GM21381 (cell line): Measurements from ENCODE around the gene KLHL40.

Experiments
- ATAC-seq: cut with Tn5 transposase; IDR thresholded peaks from one replicate; pipeline ENCODE4 v1.9.1; 2021; ENCODE audit warnings: mild to moderate bottlenecking, moderate library complexity; ENCODE audit not compliant: unreplicated experiment

KLHL40 gene

DNA sequence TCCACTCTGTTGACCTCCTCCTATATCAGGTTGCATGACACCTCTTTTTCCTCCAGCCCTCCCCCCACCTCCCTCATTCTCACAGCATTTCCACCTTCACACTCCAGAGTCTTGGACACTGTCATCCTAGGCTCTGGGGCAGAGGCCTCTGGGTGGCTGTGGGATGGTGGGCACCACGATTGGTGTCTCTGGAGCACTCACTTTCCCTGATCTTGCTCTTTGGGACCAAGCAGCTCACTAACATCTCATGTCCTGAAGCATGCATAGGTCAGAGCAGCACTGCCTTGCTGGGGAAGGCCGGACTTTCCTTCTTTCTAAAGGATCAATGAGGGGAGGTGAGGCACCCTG, 16.9 kb upstream of the KLHL40 start:
- ATAC-seq, result no peak

DNA sequence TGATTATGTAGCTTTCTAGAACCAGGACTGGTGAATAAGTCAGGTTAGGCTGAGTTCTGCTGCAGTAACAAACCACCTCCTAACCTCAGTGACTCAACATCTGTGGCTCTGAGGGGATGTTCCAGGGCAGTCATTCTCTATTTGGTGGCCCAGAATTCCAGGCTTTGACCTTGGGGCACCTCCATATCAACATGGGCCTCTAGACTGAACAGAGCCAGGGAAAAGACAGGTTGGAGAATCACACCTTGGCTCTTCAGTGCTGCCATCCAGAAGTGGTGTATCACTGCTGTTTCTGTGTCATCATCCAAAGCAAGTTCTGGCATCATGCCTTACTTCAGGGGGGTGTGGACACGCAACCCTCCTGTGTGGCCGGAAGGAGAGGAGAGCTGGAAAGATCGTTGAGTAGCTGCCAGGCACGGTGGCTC, 16.5 kb upstream of the KLHL40 start:
- ATAC-seq, result no peak

DNA sequence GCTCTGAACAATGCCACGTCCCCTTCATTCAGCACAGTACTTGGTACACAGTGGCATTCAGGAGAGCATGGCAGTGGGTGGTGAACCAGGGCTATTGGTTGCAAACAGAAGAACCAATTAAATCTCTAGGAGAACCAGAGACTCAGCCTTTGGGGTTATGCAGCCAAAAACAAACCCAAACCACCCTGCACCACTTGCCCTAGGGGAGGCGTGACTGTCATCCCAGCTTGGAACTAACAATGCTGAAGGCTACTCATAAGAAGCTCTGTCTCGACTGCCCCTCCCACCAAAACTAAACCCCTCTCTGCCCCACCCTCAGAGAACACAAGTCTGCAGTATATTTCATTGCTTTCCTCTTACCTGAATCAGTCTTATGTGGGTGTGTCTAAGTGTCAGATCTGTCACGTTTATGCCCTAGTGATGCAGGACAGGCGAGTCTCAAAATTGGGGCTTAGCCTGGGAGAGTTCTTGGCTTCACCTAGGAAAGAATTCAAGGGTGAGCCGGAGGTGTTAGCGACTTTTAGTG, 15.2 kb upstream of the KLHL40 start:
- ATAC-seq, result no peak

DNA sequence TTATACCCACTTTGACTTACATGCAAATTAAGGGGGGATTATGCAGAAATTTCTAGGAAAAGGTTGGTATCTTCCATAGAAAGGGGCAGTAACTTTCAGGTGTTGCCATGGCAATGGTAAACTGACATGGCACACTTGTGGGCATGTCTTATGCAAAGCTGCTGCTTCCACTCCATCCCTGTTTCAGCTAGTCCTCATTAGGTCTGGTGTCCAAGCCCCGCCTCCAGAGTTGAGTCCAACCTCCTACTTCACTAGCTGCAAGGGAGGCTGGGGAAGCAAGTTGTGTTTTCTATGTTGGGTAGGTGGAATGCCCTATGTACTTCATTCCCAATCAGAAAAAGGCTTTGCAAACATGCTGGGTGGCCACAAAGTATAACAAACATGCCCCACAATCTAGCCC, 14.7 kb upstream of the KLHL40 start:
- ATAC-seq, result no peak

DNA sequence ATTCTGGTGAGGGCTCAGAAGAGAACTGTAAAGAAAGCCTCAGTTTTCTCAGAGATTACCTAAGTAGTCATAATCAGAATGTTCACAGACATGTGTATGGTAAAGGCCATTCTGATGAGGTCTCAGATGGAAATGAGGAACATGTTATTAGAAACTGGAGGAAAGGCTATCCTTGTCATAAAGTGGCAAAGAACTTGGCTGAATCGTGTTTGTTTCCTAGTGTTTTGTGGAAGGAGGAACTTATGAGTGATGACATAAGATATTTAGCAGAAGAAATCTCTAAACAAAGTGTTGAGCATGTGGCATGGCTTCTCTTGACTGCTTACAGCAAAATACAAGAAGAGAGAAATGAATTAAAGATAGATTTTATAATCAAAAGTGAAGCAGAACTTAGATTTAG, 12.8 kb upstream of the KLHL40 start:
- ATAC-seq, result no peak

DNA sequence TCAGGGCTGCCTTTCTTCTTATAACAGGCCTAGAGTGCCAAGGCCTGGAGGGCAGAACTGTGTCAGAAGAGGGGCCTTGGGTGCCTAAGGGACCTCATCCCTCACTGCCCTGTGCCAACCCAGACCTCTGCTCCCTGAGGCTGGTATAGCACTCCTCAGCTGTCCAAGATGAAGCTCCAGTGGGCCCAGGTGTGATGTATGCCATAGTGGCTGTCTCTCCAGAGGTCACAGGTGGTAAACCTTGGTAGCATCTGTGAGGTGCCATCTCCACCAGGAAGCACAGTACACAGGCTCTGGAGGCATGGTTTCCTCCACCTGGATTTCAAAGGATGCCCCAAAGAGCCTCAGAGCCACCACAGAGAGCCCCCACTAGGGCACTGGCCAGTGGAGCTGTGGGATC, 12.3 kb upstream of the KLHL40 start:
- ATAC-seq, result no peak

DNA sequence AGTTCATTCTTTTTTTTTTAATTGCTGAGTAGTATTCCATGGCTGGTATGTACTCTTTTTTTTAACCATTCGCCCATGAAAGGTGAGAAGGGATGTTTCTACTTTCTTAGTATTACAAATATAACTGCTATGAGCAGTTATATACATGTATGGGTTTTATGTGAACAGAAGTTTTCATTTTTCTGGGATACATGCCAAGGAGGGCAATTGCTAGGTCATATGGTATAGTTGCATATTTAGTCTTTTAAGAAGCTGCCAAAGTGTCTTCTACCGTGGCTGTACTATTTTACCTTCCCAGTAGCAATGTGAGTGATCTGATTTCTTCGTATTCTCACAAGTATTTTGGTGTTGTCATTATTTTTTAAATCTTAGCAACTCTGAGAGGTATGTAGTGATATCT, 11.2 kb upstream of the KLHL40 start:
- ATAC-seq, result no peak

DNA sequence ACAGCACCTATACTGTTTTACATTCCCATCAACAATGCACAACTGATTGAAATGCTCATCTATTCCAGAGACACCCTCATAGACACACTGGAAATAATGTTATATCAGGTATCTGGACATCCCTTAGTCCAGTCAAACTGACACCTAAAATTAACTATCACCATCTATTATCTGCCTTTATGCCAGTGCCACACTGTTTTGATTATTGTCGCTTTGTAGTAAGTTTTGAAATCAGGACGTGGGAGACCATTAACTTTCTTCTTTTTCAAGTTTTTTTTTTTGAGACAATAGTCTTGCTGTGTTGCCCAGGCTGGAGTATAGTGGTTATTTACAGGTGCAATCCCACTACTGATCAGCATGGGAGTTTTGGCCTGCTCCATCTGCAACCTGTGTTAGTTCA, 9.4 kb upstream of the KLHL40 start:
- no peak for ATAC-seq

DNA sequence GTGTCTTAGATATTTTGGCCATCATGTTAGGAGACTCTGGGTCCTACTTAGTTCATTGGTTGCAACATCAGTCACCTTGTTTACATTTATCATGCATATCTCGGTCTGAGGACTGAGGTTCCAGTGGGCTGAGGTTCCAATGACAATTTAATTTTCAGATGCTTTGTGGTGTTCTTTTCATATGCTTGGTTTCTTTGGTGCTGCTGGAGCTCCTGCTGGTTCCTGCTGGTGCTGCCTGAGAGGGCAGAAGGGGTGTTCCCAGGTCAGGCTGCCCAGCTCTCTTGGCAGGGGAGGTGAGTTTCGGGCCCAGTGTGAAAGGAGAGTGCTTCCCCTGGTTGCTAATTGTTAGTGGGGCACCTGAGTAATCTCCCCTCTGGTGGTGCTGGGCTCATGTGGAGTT, 6.9 kb upstream of the KLHL40 start:
- no peak for ATAC-seq

DNA sequence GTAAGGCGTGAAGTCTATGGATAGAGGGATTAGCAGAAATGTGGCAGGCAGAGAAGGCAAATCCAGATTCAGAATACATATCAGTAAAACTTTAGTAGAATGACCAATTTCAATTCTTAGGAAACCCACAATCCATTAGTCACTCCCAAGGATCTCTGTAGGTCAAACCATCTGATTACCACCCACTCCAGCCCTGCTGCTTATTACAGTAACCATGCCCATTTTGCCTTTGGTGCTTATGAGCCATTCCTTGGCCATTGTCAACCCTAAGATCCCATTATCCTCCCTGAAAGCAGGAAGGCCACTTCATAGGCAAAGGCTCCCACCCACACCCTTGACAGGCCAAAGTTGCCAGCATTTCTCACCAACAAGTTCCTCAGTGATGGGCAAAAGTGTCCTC, 5.1 kb upstream of the KLHL40 start:
- ATAC-seq, result no peak

DNA sequence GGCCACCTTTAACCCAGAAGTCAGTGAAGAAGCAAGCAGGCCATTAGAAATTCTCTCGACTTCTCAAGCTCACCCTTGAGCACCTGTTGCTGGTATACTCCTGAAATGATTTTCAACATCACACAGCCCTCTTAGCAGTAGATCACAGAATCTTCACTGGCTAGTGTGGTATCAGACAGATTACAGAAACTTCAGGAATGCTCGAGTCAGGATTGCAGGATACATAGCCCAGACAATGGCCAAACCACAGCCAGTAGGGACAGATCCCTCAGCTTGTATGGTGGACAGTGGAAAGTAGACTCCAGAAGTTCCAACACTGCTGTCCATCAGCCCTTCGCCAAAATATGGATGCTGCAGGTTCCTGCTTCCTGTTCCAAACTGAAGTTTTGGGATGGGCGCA, 4.5 kb upstream of the KLHL40 start:
- no peak for ATAC-seq

DNA sequence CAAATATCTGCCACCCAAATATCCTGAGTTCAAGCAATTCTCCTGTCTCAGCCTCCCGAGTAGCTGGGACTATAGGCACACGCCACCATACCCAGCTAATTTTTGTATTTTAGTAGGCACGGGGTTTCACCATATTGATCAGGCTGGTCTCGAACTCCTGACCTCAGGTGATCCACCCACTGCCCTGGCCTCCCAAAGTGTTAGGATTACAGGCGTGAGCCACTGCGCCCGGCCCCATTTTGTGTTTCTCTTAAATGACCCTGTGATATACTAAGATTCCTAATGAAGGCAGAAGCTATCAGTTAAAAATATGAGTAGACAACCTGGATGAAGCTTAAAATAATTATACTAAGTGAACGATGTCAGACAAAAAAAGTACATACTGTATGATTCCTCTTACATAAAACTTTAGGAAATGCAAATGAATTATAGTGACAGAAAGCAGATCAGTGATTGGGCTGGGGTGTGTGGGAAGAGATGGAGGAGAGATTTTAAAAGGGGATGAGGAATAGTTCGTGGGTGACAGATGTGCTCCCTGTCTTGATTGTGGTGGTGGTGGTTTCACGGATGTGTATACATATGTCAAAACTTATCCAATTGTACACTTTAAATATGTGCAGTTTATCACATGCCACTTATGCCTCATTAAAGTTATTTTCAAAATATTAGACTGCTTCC, 3.8 kb upstream of the KLHL40 start:
- no peak for ATAC-seq

DNA sequence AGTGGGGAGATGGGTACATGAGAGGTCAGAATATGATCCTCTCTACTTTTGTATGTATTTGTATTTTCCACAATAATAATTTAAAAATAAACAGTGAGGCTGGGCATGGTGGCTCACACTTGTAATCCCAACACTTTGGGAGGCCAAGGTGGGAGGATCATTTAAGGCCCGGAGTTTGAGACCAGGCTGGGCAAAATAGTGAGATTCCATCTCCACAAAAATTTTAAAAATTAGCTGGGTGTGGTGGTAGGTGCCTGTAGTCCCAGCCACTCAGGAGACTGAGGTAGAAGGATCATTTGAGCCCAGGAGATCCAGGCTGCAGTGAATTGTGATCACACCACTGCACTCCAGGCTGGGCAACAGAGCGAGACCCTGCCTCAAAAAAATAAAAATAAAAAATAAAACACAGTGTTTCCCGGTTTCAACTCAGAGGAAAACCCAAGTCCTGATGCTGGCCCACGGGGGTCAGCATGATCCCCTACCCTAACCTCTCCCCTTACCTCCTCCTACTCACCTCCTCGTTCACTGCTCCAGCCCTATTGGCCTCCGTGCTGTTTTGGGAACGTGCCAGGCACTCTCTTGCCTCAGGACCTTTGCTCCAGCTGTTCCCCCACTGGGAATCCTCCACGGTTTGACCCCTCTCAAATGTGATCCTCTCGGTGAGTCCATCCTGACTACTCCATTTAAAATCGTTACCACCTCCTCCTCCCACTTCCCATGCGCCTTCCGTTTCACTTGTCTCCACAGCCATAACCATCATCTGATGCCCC, 2.9 kb upstream of the KLHL40 start:
- ATAC-seq, result no peak

DNA sequence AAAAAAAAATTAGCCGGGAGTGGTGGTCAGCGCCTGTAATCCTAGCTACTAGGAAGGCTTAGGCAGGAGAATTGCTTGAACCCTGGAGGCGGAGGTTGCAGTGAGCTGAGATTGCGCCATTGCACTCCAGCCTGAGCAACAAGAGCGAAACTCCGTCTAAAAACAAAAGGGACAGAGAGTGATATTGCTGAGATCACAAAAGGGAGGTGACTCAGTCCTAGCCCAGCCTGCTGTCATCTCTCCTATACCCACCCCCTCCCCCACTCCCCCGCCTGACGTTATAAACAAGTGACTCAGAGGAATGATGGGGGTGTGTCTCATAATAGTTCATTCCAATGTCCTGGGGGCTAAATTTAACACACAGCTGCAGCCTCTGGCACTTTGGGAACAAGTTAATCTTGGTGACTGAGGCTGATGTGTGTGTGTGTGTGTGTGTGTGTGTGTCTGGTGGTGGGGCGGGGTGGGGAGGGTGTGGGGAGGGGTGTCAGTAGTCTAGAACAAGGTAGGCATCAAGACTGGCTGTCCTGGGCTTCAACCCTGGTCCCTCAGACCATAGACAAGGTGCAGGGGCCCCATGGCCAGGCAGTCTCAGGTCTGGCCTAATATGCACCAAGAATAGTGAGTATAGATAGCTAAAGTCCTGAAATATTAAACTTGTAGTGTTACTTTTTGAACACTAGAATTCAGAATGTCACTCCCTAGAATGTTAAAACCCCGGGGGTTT, 1.3 kb upstream of the KLHL40 start:
- ATAC-seq, result no peak

DNA sequence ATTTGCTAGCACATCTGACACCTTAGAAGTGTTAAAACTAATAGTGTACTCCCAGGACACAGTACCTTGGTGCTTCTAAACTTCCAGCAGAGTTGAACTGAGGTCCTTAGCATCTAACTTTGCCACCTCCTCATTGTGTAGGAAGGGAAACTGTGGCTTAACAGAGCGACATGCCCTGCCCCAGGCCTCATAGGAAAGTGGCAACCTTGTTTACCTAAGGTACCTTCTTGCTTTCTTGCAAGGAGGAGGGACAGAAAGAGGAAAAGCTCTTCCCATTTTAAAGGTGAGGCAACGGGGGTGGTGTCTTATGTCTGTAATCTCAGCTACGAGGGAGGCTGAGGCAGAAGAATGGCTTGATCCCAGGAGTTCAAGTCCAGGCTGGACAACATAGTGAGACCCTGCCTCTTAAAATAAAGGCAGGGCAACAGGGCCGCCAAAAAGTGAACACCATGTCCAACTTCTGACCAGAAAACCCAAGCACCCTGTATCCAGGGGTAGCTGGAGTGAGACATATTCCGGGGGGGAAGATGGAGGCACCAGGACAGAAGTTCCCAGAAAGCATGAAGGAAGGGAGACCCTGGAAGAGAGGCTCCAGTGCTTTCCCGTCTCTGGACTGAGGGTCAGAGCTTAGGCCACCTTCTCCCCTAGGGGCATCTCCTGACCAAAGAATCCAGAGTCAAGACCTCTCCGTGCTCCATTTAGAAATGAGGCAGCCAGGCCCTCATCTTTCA, 540 bp upstream of the KLHL40 start:
- no peak for ATAC-seq

DNA sequence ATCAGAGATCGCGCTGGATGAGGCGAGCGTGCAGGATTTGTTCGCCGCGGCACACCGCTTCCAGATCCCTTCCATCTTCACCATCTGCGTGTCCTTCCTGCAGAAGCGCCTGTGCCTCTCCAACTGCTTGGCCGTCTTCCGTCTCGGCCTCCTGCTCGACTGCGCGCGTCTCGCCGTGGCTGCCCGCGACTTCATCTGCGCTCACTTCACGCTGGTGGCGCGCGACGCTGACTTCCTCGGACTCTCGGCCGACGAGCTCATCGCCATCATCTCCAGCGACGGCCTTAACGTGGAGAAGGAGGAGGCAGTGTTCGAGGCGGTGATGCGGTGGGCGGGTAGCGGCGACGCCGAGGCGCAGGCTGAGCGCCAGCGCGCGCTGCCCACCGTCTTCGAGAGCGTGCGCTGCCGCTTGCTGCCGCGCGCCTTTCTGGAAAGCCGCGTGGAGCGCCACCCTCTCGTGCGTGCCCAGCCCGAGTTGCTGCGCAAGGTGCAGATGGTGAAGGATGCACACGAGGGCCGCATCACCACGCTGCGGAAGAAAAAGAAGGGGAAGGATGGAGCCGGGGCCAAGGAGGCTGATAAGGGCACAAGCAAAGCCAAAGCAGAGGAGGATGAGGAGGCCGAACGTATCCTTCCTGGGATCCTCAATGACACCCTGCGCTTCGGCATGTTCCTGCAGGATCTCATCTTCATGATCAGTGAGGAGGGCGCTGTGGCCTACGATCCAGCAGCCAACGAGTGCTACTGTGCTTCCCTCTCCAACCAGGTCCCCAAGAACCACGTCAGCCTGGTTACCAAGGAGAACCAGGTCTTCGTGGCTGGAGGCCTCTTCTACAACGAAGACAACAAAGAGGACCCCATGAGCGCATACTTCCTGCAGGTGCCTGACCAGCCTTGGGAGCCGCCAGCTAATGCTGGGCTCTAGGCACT, 819 bp downstream of the KLHL40 start:
- no peak for ATAC-seq

DNA sequence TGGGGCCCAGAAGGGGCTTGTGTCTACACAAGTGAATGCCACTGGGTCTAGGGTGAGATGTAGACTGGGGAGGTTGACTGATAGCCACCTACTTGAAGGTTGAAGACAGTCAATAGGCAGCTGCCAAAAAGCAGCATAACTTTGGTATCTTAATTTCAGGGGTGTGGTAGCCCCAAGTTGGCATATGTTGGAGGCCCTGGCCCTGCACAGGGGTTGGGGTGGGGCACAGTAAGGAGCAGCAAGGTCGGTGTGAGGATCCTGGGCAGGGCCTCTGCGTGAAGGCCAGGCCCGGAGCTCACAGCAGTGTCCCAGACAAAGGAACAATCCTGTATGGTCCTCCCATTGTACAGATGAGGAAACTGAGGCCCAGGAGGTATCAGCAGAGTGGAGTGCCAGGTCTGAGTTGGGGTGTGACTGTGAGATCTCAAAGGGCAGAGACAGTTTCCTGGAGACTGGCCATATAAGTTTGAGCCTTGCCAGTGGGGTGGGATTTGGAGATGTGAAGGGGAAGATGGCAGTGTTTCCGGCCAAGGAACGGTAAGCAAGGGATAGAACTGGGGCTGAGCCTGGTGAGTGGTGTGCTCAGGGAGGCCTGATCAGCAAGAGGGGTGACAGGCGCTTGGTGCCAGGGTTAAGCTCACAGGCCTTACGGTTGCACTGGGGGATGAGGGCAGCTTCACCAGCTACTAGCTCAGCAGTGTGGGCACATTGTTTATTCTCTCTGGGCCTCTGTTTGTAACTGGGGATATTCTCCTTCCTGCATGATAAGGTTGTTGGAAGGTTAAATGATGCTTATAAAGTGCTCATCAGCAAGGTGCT, 1.7 kb downstream of the KLHL40 start:
- ATAC-seq, result no peak

DNA sequence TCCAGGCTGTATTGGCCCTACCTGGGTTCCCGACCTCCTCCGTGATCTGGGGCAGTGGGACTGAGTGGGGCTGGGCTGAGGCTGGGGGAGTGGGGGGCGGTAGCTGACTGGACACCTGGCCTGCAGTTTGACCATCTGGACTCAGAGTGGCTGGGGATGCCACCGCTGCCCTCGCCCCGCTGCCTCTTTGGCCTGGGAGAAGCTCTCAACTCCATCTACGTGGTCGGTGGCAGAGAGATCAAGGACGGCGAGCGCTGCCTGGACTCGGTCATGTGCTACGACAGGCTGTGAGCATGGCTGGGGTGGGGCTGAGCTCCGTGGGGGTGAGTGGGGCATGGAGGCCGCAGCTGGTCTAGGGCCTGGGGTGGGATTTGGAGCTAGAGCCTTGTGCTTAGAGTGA, 2.7 kb downstream of the KLHL40 start:
- no peak for ATAC-seq
